Measurements from ENCODE around the gene RIMS4. TPM values are rescaled to one million over a fixed set of nuclear protein-coding genes. Genes with fewer than 3 reads are reported as not detected.

RIMS4 gene
- total RNA-seq, 1 donor: 0.36 TPM

GRCh38 chr20:44809380-44810060 lies 826 bp downstream of the RIMS4 start:
- peaks cover 65% of the 10 kb centered on the region for H3K27me3 ChIP-seq (ENCODE audit: insufficient read depth, low read length)
- H3K36me3 ChIP-seq (ENCODE audit: insufficient read depth, low read length): no peaks in the 10 kb centered on the region
- H2AFZ ChIP-seq (ENCODE audit: low read length): no peak overlapping the region
- TF ChIP-seq, protein P1, sequence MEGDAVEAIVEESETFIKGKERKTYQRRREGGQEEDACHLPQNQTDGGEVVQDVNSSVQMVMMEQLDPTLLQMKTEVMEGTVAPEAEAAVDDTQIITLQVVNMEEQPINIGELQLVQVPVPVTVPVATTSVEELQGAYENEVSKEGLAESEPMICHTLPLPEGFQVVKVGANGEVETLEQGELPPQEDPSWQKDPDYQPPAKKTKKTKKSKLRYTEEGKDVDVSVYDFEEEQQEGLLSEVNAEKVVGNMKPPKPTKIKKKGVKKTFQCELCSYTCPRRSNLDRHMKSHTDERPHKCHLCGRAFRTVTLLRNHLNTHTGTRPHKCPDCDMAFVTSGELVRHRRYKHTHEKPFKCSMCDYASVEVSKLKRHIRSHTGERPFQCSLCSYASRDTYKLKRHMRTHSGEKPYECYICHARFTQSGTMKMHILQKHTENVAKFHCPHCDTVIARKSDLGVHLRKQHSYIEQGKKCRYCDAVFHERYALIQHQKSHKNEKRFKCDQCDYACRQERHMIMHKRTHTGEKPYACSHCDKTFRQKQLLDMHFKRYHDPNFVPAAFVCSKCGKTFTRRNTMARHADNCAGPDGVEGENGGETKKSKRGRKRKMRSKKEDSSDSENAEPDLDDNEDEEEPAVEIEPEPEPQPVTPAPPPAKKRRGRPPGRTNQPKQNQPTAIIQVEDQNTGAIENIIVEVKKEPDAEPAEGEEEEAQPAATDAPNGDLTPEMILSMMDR (IDR thresholded peaks at IDR 0.05; ENCODE audit: extremely low read depth, low read depth, low read length): no peak
- no peak overlapping the region for H3K4me3 ChIP-seq (ENCODE audit: insufficient read depth, low read length)
- H3K4me2 ChIP-seq (ENCODE audit: insufficient read depth, low read length): no peak overlapping the region
- no peaks in the 10 kb centered on the region for H3K79me2 ChIP-seq (ENCODE audit: insufficient read depth, low read length)
- DNase-seq (ENCODE audit: insufficient read length, low spot score, missing footprints): no peak
- H3K27ac ChIP-seq (ENCODE audit: low read depth, low read length): no peak overlapping the region
- H3K4me1 ChIP-seq (ENCODE audit: insufficient read depth, low read length): no peaks in the 10 kb centered on the region
- no peaks in the 10 kb centered on the region for H4K20me1 ChIP-seq (ENCODE audit: insufficient read depth, low read length)
- H3K9me3 ChIP-seq (ENCODE audit: low read depth, low read length): peaks cover 9% of the 10 kb centered on the region

GRCh38 chr20:44807684-44808056 lies 2.7 kb downstream of the RIMS4 start:
- Histone ChIP-seq H3K4me3 (ENCODE audit: insufficient read depth, low read length) (no peak overlapping the region), H3K36me3 (ENCODE audit: insufficient read depth, low read length) (no peaks in the 10 kb centered on the region), H3K4me2 (ENCODE audit: insufficient read depth, low read length) (no peak overlapping the region), H3K27ac (ENCODE audit: low read depth, low read length) (no peak overlapping the region), H3K27me3 (ENCODE audit: insufficient read depth, low read length) (peaks cover 74% of the 10 kb centered on the region), H4K20me1 (ENCODE audit: insufficient read depth, low read length) (no peaks in the 10 kb centered on the region), H3K79me2 (ENCODE audit: insufficient read depth, low read length) (no peaks in the 10 kb centered on the region), H3K4me1 (ENCODE audit: insufficient read depth, low read length) (no peaks in the 10 kb centered on the region), H3K9me3 (ENCODE audit: low read depth, low read length) (peaks cover 9% of the 10 kb centered on the region), H2AFZ (ENCODE audit: low read length) (no peak overlapping the region)
- DNase-seq (ENCODE audit: insufficient read length, low spot score, missing footprints): no peak
- TF ChIP-seq, protein P1 (IDR thresholded peaks at IDR 0.05; ENCODE audit: extremely low read depth, low read depth, low read length): no peak

GRCh38 chr20:44807051-44807683 lies 3.2 kb downstream of the RIMS4 start:
- Histone ChIP-seq H3K36me3 (ENCODE audit: insufficient read depth, low read length) (no peaks in the 10 kb centered on the region), H4K20me1 (ENCODE audit: insufficient read depth, low read length) (no peaks in the 10 kb centered on the region), H3K9me3 (ENCODE audit: low read depth, low read length) (peaks cover 6% of the 10 kb centered on the region), H3K4me3 (ENCODE audit: insufficient read depth, low read length) (no peak overlapping the region), H2AFZ (ENCODE audit: low read length) (no peak overlapping the region), H3K27me3 (ENCODE audit: insufficient read depth, low read length) (peaks cover 74% of the 10 kb centered on the region), H3K27ac (ENCODE audit: low read depth, low read length) (no peak overlapping the region), H3K4me1 (ENCODE audit: insufficient read depth, low read length) (no peaks in the 10 kb centered on the region), H3K79me2 (ENCODE audit: insufficient read depth, low read length) (no peaks in the 10 kb centered on the region), H3K4me2 (ENCODE audit: insufficient read depth, low read length) (no peak overlapping the region)
- no peak for DNase-seq (ENCODE audit: insufficient read length, low spot score, missing footprints)
- TF ChIP-seq, protein P1 (IDR thresholded peaks at IDR 0.05; ENCODE audit: extremely low read depth, low read depth, low read length): no peak

DNA sequence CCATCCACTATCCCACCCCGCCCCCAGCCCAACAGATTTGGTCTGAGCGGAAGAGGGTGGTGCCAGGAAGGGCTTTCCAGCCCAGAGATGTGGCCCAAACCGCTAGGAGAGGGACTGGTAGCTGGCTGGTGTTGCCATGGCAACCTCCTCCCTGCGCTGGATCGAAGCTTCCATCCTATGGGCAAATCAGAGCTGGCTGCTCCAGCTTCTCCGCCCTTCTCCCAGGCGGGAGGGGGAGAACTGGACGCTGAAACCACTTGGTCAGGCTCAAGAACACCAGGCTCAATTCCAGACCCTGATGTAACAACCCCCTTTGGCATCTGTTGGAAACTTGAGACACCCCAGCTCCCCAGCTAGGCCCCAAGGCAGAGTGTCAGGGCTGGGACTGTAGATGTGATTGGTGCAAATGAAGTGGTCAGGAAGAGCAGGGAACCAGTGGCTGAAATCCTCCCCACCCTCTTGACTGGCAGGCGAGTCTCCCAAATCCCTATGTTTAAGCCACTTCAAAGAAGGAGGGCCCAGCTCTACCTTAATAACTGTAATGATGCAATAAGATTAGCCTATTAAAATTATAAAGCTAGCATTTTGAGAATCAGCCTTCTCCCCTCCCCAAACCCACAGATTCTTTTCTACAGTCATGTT lies 4.2 kb downstream of the RIMS4 start:
- TF ChIP-seq, protein P1 (IDR thresholded peaks at IDR 0.05; ENCODE audit: extremely low read depth, low read depth, low read length): no peak
- no peaks in the 10 kb centered on the region for H3K79me2 ChIP-seq (ENCODE audit: insufficient read depth, low read length)
- H3K9me3 ChIP-seq (ENCODE audit: low read depth, low read length): no peaks in the 10 kb centered on the region
- H3K27ac ChIP-seq (ENCODE audit: low read depth, low read length): no peak overlapping the region
- no peaks in the 10 kb centered on the region for H3K36me3 ChIP-seq (ENCODE audit: insufficient read depth, low read length)
- no peak for DNase-seq (ENCODE audit: insufficient read length, low spot score, missing footprints)
- no peak overlapping the region for H2AFZ ChIP-seq (ENCODE audit: low read length)
- H4K20me1 ChIP-seq (ENCODE audit: insufficient read depth, low read length): no peaks in the 10 kb centered on the region
- H3K27me3 ChIP-seq (ENCODE audit: insufficient read depth, low read length): peaks cover 65% of the 10 kb centered on the region
- H3K4me3 ChIP-seq (ENCODE audit: insufficient read depth, low read length): no peak overlapping the region
- no peaks in the 10 kb centered on the region for H3K4me1 ChIP-seq (ENCODE audit: insufficient read depth, low read length)
- no peak overlapping the region for H3K4me2 ChIP-seq (ENCODE audit: insufficient read depth, low read length)

Measured in osteoblast (primary cell).